Bronchial epithelial cell (primary cell): Measurements from ENCODE around the gene RBM33. TPM values are rescaled to one million over a fixed set of nuclear protein-coding genes. Genes with fewer than 3 reads are reported as not detected.
"Not testable (repeated sequence)": the region's sequence is repeated elsewhere in the genome, so short reads cannot be mapped to it uniquely, and the experiment has no call there.

Experiments used
- DNase-seq: peaks from one replicate; pipeline ENCODE4 v3.0.0-alpha.2; 2010; ENCODE audit warnings: low read depth
- FAIRE-seq: peaks from 2 replicates; lab custom pipeline; 2011; peaks lifted over from hg19 to GRCh38; lab: Jason Lieb, UNC
- H3K27me3 ChIP-seq: 2 replicates; pipeline ENCODE4 v1.5.1; 2011; ENCODE audit warnings: low read length; ENCODE audit not compliant: control insufficient read depth, insufficient read depth
- H3K36me3 ChIP-seq: 2 replicates; pipeline ENCODE4 v1.5.1; 2011; ENCODE audit warnings: low read length; ENCODE audit not compliant: control insufficient read depth, insufficient read depth
- H3K4me3 ChIP-seq: 2 replicates; pipeline ENCODE4 v1.5.1; 2011; ENCODE audit warnings: mild to moderate bottlenecking, low read depth, low read length, control low read depth
- CTCF ChIP-seq: IDR thresholded peaks from 2 replicates; pipeline ENCODE4 v1.5.1; 2011; ENCODE audit warnings: mild to moderate bottlenecking, moderate library complexity, low read length, control low read depth, inconsistent platforms; ENCODE audit not compliant: insufficient read depth, severe bottlenecking
- total RNA-seq: library from RNA; depleted of rRNA; stranded (reverse); fragments of >200 nt; gene quantifications from 2 replicates; pipeline ENCODE4 v1.2.1, GENCODE V29; 2014

RBM33 gene
- total RNA-seq, 1 donor from 2014 or later: 17.1 TPM

GRCh38 chr7:155610633-155611193 lies 33.7 kb upstream of the RBM33 start:
- Histone ChIP-seq H3K36me3 (no peaks in the 10 kb centered on the region), H3K27me3 (peaks cover 2% of the 10 kb centered on the region), H3K4me3 (no peak overlapping the region)
- FAIRE-seq (peak; percentile 93), DNase-seq (no peak)
- TF ChIP-seq CTCF: no peak

GRCh38 chr7:155611808-155612447 lies 32.5 kb upstream of the RBM33 start:
- FAIRE-seq: no peak
- no peak for TF ChIP-seq CTCF
- Histone ChIP-seq H3K27me3 (peaks cover 2% of the 10 kb centered on the region), H3K4me3 (no peak overlapping the region), H3K36me3 (no peaks in the 10 kb centered on the region)
- no peak for DNase-seq

- Histone ChIP-seq H3K4me3 (no peak overlapping the region), H3K27me3 (peaks cover 2% of the 10 kb centered on the region), H3K36me3 (no peaks in the 10 kb centered on the region)
- FAIRE-seq (no peak), DNase-seq (no peak)
- no peak for TF ChIP-seq CTCF
Observed at GRCh38 chr7:155612658-155613057, 31.8 kb upstream of the RBM33 start.

GRCh38 chr7:155615085-155615484 lies 29.4 kb upstream of the RBM33 start:
- FAIRE-seq, H3K36me3 ChIP-seq, DNase-seq, H3K4me3 ChIP-seq, H3K27me3 ChIP-seq: not testable (repeated sequence)

GRCh38 chr7:155618708-155619633 lies 25.5 kb upstream of the RBM33 start:
- Histone ChIP-seq H3K36me3 (no peaks in the 10 kb centered on the region), H3K4me3 (no peak overlapping the region), H3K27me3 (no peaks in the 10 kb centered on the region)
- DNase-seq (no peak), FAIRE-seq (no peak)
- no peak for TF ChIP-seq CTCF
